GM19455 (cell line): Measurements from ENCODE around the gene MACO1.
"Not testable (repeated sequence)": the region's sequence is repeated elsewhere in the genome, so short reads cannot be mapped to it uniquely, and the experiment has no call there.

Experiments
- ATAC-seq: cut with Tn5 transposase; IDR thresholded peaks from one replicate; pipeline ENCODE4 v1.9.1; 2021; ENCODE audit not compliant: unreplicated experiment

Gene MACO1, protein sequence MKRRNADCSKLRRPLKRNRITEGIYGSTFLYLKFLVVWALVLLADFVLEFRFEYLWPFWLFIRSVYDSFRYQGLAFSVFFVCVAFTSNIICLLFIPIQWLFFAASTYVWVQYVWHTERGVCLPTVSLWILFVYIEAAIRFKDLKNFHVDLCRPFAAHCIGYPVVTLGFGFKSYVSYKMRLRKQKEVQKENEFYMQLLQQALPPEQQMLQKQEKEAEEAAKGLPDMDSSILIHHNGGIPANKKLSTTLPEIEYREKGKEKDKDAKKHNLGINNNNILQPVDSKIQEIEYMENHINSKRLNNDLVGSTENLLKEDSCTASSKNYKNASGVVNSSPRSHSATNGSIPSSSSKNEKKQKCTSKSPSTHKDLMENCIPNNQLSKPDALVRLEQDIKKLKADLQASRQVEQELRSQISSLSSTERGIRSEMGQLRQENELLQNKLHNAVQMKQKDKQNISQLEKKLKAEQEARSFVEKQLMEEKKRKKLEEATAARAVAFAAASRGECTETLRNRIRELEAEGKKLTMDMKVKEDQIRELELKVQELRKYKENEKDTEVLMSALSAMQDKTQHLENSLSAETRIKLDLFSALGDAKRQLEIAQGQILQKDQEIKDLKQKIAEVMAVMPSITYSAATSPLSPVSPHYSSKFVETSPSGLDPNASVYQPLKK

DNA sequence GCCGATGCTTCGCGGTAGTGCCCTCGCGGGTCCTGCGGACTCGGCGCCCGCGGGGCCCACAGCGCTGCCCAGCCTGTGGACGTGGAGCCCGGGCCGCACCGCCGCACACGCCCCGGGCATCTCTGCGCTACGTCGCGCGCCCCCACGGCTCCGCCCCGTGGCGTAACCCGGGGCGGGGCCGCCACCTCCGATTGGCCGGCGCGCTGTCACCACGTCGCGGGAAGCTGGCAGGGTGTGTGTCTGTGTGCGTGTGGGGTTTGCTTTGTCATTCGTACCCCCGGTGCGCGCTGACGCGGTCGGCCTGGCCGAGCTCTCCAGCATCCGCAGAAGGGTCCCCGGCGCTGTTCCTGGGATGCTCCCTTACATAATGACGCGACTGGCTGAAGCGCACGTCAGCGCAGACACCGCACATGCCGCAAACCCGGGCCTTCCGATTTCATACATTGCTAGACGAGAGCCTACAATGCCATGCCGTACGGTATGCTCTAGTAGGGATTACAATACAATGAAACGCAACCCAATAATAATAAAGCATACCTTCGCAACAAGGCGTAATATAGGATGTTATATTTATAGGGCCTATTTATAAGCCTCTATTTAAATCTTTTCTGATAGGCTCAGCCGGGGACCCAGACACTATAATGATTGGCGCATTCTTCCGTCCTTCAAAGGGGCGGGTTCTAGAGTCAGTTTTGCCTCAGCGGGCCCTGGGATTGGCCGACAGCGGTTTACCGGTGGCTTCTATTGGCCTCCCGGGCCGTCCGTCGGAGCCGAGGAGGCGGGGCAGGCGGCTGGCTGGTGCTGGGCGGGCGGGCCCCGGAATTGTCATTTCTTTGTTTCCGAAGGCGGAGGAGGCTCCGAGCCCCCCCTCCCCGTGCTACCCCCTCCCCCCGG lies at the start of gene MACO1:
Gene MACO1 (plus strand): TSS at position 825 of the 894 bp plus-strand sequence. CDS start 202 bp downstream, outside the sequence.
- peak; percentile 85 for ATAC-seq

DNA sequence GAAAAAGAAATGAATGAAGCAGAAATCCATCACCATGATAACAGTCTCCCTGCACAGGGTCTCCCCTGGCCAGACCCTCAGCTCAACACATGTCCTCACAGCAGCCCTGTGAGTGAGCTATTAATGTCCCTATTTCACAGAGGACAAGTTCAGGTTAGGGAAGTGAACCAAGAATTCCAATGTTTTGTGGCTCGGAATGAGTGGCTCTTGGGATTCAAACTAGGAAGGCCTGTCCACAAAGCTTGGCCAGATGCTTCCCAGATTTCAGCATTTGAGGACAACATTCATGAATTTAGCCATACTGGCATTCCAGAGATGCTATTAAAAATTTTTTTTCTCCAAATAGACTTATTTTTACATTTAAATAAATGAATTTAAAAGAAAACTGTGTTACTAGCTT lies 48.2 kb upstream of the MACO1 start:
- not testable (repeated sequence) for ATAC-seq

DNA sequence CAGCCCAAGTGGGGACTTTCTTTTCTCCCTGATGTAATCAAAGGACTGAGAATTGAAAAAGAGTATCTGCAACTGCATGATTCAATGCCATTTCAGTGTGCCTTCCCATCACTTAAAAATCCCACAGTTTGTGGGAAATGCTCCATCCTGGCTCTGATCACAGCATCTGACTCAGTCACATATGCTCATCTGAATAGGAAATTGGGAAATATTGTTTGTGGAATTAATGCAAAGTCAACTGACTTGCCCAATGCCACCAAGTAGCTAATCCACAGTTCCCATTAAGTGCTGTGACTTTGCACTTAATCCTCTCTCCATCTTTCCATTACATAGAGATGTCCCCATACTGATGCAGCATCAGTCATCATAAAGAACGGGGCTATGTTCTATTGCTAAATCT lies 47.6 kb upstream of the MACO1 start:
- ATAC-seq: not testable (repeated sequence)

DNA sequence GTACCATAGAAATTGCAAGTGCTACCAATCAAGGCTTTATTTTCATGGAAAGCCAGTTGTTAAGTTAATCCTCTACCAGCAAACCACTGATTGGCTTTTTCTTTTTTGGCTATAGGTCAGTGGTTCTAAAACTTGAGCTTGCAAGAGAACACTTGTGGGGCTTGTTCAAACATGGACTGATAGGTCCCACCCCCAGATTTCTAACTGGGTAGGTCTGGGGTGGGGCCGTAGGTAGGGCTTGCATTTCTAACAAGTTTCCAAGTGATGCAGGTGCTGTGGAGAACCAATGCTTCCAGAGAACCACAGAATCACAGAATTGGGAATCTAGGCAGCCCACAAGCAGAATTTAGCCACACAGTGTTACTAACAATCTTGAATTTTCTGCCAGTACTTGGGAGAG lies 46.8 kb upstream of the MACO1 start:
- not testable (repeated sequence) for ATAC-seq

DNA sequence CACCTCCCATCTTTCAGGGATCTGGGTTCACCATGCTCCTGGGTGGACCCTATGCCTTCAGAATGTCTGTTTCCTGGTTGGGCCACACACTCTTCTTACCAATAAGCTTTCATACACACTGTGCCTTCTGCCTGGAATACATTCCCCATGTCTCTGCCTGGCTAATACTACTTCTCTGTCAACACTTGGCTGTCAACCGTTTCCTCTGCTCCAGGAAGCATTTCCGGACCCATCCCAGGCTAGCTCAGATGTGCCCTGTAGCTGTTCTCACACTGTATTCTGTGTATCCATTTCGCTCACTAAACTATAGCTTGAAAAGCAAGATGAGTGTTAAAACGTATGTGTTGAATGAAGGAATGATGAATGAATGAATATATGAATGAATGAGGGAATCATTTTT lies 43.6 kb upstream of the MACO1 start:
- not testable (repeated sequence) for ATAC-seq

DNA sequence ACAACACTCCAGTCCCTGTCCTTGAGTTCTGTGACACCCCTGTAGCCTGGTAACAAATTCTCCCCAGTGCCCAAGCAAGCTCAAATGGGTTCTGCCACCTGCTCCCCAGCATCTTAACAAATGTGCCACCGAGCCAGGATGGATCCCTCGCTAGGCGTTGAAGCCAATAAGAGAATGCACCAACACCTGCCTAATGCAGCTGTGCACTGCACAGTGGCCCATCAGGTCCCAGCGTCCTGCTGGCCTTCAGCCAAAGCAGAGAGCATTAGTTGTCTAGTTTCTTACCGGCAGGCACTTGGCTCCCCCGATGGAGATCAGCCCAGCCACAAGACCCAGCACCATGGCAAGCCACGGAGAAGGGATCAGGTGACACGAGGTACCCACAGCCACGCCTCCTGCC lies 42.0 kb upstream of the MACO1 start:
- not testable (repeated sequence) for ATAC-seq

DNA sequence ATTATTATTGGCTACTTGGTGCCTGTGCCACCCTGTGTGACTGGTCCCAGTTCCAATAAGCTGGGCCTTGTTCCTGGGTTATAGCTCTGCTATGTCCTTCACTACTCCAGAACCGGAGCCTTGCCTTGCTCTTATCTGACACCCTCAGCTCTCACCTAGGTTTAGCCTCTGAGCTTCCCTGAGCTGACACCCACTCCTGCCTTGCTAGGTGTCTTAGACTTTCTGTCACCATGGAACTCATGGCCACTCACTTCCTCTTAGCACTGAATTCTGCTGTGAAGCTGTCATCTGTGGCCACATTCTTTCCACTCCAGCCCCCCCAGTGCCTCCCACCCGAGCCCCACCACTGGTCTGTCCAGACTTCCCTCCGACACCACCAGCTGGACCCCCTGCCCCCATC lies 41.0 kb upstream of the MACO1 start:
- ATAC-seq: not testable (repeated sequence)

DNA sequence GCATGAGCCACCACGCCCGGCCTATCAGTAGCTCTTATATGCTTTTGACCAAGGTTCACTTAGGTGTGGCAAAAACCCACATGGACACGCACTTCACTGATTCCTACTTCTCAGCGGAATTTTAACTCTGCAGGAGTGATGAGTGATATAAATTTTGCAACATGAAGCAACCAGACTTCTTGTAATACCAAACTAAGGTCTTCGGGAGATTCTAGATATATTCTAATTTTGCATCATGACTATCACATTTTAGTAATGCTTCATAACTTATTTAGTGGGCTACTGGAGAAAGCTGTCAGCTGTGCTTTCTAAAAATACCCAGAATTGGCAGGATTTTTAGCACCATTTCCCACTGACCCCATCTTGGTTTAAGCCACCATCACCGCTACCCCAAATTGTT lies 37.9 kb upstream of the MACO1 start:
- no peak for ATAC-seq

DNA sequence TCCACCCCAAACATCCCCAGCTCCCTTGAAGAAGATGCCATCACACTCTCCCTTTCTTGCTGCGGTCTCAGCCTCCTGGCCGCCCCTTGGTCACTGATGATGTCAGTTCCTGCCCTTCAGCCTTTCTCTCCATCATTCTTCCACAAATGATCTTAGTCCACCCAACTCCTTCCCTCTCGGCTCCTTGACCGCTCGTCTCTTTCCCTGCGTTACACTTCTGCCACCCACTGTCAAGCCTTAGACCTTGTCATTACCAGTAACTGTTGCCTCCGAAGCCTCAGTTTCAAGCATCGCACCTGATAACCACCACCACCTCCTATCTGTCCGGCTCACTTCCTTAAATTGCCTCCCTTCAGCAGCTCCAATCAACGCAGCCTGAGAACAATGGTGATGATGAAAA lies 33.1 kb upstream of the MACO1 start:
- ATAC-seq: not testable (repeated sequence)

DNA sequence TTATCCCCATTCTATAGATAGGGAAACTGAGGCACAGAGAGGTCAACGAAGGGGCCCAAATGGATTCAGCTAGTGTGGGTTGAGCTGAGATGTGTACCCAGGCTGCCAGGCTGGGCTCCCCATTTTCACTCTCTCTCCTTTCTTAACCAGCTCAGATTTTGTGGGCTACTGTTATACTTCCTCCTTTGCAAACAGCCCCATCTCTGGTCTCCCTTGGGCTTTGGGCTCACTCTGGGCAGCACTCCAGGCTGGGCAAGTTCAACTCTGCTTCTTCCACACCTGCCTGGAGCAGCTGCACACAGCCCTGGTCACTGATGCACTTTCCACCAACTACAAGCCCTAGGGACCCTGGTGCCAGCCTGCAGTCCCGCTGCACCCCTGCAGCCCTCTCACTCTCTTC lies 32.6 kb upstream of the MACO1 start:
- ATAC-seq: not testable (repeated sequence)

DNA sequence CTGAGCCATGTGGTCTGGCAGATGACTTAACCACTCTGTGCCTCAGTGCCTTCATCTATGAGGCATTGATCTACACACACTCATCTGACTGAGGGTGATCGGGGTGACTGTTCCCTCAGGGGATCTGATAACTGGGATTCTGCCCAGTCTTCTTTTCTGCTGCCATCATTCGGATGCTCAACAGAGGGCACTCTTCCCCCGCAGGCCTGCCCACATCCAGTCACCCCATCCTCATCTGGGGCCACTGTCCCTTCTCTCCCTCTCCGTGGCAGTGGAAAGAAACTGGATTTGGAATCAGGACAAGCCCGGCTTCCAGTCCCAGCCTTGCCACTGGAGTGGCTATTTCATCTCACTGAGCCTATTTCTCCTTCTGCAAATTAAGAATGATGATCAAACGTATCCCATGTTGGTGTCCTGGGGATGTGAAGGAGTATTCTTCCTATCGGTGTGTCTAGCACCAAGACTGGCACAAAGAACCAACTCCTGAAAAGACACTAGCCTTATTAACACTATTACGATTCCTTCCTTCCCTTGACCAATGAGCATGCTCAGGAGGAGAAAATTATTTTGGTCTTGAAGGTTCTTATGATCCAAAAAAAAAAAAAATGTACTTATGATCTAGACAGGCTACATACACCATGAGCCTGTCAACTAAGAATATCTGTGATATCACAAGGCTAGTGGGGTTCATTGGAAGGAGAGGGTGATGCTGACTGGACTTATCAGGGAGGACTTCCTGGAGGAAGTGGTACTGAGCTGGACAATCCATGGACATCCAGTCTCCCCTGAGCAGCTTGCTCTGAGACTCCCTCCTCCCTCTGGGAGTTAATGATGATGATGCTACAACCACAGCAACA lies 27.5 kb upstream of the MACO1 start:
- ATAC-seq: not testable (repeated sequence)

DNA sequence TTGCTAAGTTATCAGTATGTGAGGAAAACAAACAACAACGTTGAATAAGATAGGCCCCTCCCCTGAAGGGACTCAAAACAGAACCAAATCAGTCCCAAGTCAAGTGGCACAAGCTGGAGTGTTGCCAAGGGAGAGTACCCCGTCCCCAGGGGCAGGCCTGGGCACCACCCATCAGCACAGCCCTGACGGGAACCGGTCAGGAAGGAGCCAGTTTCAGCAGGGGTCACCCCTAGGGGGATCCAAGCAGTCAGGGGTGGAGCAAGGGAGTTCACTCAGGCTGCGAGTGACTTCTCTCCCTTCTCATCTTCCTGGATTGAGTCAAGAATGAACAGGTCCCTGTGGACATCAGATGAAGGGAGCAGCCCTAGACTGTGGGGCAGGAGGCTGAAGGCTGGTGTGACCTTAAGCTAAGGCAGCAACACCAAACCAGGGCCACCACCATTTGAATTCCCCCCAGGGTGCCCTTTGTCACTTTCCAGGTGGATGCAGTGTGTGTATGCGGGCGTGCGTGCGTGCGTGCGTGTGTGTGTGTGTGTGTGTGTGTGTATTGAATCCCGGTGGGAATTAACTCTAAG lies 24.9 kb upstream of the MACO1 start:
- not testable (repeated sequence) for ATAC-seq

DNA sequence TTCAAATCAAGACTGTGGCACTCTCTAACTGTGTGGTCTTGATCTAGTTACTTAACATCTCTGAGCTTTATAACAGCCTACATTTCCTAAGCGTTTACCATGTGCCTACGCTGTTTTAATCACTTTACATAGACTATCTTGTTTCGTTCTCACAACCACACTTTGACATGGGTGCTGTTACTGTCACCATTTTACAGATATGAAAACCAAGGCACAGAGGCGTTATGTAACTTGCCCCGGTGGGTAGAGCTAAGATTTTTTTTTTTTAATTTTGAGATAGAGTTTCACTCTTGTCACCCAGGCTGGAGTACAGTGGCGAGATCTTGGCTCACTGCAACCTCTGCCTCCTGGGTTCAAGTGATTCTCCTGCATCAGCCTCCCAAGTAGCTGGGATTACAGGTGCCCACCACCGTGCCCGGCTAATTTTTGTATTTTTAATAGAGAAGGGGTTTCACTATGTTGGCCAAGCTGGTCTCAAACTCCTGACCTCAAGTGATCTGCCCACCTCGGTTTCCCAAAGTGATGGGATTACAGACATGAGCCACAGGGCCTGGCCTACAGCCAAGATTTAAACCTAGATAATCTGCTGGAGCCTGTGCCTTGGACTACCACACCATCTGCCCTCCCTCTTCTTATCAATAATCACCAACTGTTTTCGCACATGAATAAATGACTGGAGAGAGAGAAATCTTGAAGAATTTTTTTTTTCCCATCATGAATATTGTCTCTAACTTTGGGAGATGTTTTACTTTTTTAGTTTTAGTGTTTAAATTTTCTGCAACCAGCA lies 20.9 kb upstream of the MACO1 start:
- ATAC-seq: not testable (repeated sequence)

DNA sequence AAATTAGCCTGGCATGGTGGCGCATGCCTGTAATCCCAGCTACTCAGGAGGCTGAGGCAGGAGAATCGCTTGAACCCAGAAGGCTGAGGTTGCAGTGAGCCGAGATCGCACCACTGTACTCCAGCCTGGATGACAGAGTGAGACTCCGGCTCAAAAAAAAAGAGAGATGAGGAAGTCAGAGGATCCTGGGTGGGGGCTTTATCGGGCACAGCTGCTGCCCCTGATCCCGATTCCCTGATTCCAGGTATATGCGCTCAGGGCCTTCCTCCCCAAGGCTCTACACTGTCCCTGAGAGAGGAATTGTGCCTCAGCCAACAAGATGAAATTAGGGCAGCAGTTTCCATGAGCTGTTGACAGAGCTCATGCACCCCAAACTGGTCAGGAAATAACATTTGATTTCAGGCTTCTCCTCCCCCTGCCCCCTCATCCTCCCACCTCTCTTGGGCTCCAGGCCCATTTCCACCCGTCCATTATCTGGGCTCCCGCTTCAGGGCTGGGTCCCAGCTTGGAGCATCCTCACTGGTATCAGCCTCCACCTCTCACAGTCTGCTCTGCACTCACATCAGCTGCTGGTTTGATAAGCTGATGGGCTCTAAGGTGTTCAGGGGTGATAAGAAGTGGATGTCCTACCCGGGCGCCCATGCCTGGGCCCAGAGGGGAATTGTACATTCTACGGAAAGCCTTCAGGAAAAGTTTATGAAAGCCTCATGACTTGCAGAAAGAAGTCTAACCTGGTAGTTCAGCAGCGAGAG lies 17.6 kb upstream of the MACO1 start:
- not testable (repeated sequence) for ATAC-seq

DNA sequence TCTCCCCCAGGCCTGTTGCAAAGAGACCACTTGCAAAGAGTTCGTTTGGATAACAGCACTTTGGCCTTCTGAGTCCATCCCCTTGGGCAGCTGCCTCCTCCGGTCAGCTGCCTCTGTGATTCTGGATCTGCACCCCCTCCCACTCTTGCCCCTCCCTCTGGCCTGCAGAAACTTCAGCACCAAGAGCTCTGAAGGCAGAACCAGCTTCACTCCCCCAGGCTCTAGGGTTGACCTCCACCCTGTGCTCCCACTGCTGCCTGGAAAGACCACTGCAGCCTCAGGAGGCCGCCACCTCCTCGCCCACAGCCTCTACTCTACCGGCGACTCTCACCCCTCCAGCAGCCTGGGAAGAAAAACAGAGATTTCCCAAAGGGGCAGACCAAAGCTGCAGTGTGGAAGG lies 16.5 kb upstream of the MACO1 start:
- not testable (repeated sequence) for ATAC-seq

DNA sequence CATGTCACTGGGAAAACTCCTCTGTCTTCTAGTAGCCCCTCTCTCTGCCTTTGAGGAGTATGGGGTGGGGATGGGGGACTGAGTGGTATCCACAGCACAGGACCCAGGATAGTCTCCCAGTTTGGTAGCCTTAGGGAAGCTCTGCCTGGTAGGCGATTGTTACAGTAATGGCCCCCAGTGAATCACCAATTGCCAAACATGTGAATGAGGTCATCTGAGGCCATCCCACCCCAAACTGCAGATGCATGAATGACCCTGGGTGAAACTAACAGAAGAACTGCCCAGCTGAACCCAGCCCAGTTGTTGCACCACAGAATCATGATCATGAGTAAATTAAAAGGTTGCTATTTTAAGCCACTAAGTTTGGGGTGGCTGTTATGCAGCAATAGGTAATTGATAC lies 16.1 kb upstream of the MACO1 start:
- not testable (repeated sequence) for ATAC-seq

DNA sequence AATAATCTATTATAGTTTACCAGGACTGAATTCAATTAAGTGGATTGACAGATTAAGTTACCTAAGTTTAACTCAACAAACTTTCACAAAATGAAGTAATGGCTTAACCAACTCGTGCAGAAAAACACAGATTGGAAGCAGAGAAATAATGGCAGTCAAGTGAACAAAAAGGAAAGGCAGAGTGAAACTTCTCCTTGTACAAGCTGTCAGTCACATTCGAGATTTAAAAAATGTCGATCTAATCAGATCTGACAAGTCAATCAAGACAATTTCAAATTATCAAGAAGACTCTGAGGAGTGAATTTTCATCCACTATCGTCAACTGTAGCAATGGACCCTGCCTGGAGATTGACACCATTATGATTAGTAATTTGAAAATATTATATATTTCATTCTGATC lies 13.4 kb upstream of the MACO1 start:
- ATAC-seq: not testable (repeated sequence)

DNA sequence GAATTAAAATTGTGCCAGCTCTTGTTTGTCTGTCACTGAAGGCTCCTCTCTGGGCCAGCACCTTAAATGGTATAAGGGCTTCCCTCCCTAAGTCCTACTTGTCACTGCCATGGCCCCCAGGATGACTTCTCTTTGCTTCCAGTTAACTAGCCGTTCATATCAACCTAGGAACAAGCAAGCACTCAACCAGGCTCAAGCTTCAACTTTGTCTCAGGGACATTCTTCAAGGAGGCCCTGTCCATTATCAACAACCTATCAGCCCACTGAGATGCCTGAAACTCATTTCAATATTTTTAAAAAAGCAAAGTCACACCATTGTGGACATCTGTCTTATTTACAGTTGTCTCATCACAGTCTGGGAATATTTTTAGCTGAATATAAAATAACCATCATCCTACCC lies 11.4 kb upstream of the MACO1 start:
- not testable (repeated sequence) for ATAC-seq
